HG02678 (cell line): ENCODE measurements around the gene MOSPD2.

Experiments used
- ATAC-seq: cut with Tn5 transposase; IDR thresholded peaks from one replicate; pipeline ENCODE4 v1.9.1; 2021; ENCODE audit warnings: mild to moderate bottlenecking, moderate library complexity; ENCODE audit not compliant: unreplicated experiment

Gene MOSPD2

GRCh38 chrX:14872851-14873675 lies at the start of gene MOSPD2, which contains the start of gene FANCB:
Gene MOSPD2, plus strand, starts transcription at chrX:14873421. Its CDS starts 108 bp downstream, at chrX:14873529.
Gene FANCB, minus strand, starts transcription at chrX:14873069. Its CDS starts 7,559 bp downstream, at chrX:14865510.
- peak; percentile 95 for ATAC-seq

- ATAC-seq = no peak
Measured at GRCh38 chrX:14825851-14826250, 47.4 kb upstream of the MOSPD2 start.

GRCh38 chrX:14826319-14826718 lies 46.9 kb upstream of the MOSPD2 start:
- no peak for ATAC-seq

- ATAC-seq = no peak
Measured at GRCh38 chrX:14829643-14830042, 43.6 kb upstream of the MOSPD2 start.

GRCh38 chrX:14832151-14832550 lies 41.1 kb upstream of the MOSPD2 start:
- ATAC-seq = no peak

- ATAC-seq = no peak
Measured at GRCh38 chrX:14832586-14832985, 40.6 kb upstream of the MOSPD2 start.

- ATAC-seq = no peak
Measured at GRCh38 chrX:14837155-14837554, 36.1 kb upstream of the MOSPD2 start.

- ATAC-seq = no peak
Measured at GRCh38 chrX:14843666-14844065, 29.6 kb upstream of the MOSPD2 start.

- no peak for ATAC-seq
Measured at GRCh38 chrX:14851526-14851925, 21.7 kb upstream of the MOSPD2 start.

GRCh38 chrX:14864631-14865030 lies 8.6 kb upstream of the MOSPD2 start:
- ATAC-seq = no peak

- ATAC-seq = no peak
Measured at GRCh38 chrX:14865201-14865600, 8.0 kb upstream of the MOSPD2 start.

GRCh38 chrX:14871767-14872166 lies 1.5 kb upstream of the MOSPD2 start:
- no peak for ATAC-seq

- no peak for ATAC-seq
Measured at GRCh38 chrX:14872355-14872754, 866 bp upstream of the MOSPD2 start.

GRCh38 chrX:14873676-14874049 lies 442 bp downstream of the MOSPD2 start:
- no peak for ATAC-seq

- no peak for ATAC-seq
Measured at GRCh38 chrX:14875624-14876023, 2.4 kb downstream of the MOSPD2 start.

GRCh38 chrX:14883826-14884225 lies 10.6 kb downstream of the MOSPD2 start:
- ATAC-seq = no peak

GRCh38 chrX:14884714-14885113 lies 11.5 kb downstream of the MOSPD2 start:
- no peak for ATAC-seq

GRCh38 chrX:14886252-14886651 lies 13.0 kb downstream of the MOSPD2 start:
- no peak for ATAC-seq

- ATAC-seq = no peak
Measured at GRCh38 chrX:14896273-14896672, 23.1 kb downstream of the MOSPD2 start.

- no peak for ATAC-seq
Measured at GRCh38 chrX:14897042-14897441, 23.8 kb downstream of the MOSPD2 start.

- no peak for ATAC-seq
Measured at GRCh38 chrX:14899607-14900006, 26.4 kb downstream of the MOSPD2 start.

- no peak for ATAC-seq
Measured at GRCh38 chrX:14902537-14902936, 29.3 kb downstream of the MOSPD2 start.

- ATAC-seq = no peak
Measured at GRCh38 chrX:14903891-14904290, 30.7 kb downstream of the MOSPD2 start.
